ENCODE measurements around the gene GDNF. TPM values are rescaled to one million over a fixed set of nuclear protein-coding genes. Genes with fewer than 3 reads are reported as not detected.

GDNF gene
- total RNA-seq, 1 donor from 2014 or later: not detected

GRCh38 chr5:37847978-37848425, 8.2 kb upstream of the GDNF start:
- intact Hi-C loops (cut with micrococcal nuclease): no loop called here

GRCh38 chr5:37846786-37847310, 7.0 kb upstream of the GDNF start:
- intact Hi-C loops (cut with micrococcal nuclease): no loop called here

- intact Hi-C loops (cut with micrococcal nuclease): no loop called here
These were observed 4.2 kb upstream of the GDNF start for GRCh38 chr5:37844009-37844408.

- intact Hi-C loops (cut with micrococcal nuclease): no loop called here
These were observed 2.2 kb upstream of the GDNF start for GRCh38 chr5:37842048-37842447.

- intact Hi-C loops (cut with micrococcal nuclease): no loop called here
These were observed 1.4 kb upstream of the GDNF start for GRCh38 chr5:37841203-37841602.

- intact Hi-C loops (cut with micrococcal nuclease): no loop called here
These were observed 503 bp upstream of the GDNF start for GRCh38 chr5:37840053-37841034.

GRCh38 chr5:37838933-37839341, 904 bp downstream of the GDNF start:
- intact Hi-C loops (cut with micrococcal nuclease): loop anchor here (5.0 kb wide), 1 partner anchor 117 kb away; no protein-coding TSS in a partner anchor

- intact Hi-C loops (cut with micrococcal nuclease): loop anchor here (5.0 kb wide), 1 partner anchor 116 kb away; no protein-coding TSS in a partner anchor
These were observed 1.5 kb downstream of the GDNF start for GRCh38 chr5:37838152-37838932.

- intact Hi-C loops (cut with micrococcal nuclease): loop anchor here (1.0 to 5.0 kb wide), 2 partner anchors 115 to 356 kb away; no protein-coding TSS in a partner anchor
These were observed 2.3 kb downstream of the GDNF start for GRCh38 chr5:37837414-37838032.

- intact Hi-C loops (cut with micrococcal nuclease): loop anchor here (1.0 to 5.0 kb wide), 3 partner anchors 115 to 424 kb away; no protein-coding TSS in a partner anchor
These were observed 3.0 kb downstream of the GDNF start for GRCh38 chr5:37836592-37837413.

- intact Hi-C loops (cut with micrococcal nuclease): loop anchor here (1.0 to 5.0 kb wide), 2 partner anchors 114 to 423 kb away; no protein-coding TSS in a partner anchor
These were observed 3.6 kb downstream of the GDNF start for GRCh38 chr5:37836235-37836591.

GRCh38 chr5:37835380-37835973, 4.4 kb downstream of the GDNF start:
- intact Hi-C loops (cut with micrococcal nuclease): loop anchor here (5.0 kb wide), 1 partner anchor 113 kb away; no protein-coding TSS in a partner anchor

GRCh38 chr5:37834542-37835379, 5.1 kb downstream of the GDNF start:
- intact Hi-C loops (cut with micrococcal nuclease): loop anchor here (5.0 kb wide), 1 partner anchor 112 kb away; no protein-coding TSS in a partner anchor

- intact Hi-C loops (cut with micrococcal nuclease): no loop called here
These were observed 5.9 kb downstream of the GDNF start for GRCh38 chr5:37833990-37834389.

GRCh38 chr5:37831821-37832534, 7.9 kb downstream of the GDNF start:
- intact Hi-C loops (cut with micrococcal nuclease): no loop called here

GRCh38 chr5:37830348-37830747, 9.5 kb downstream of the GDNF start:
- intact Hi-C loops (cut with micrococcal nuclease): no loop called here

- intact Hi-C loops (cut with micrococcal nuclease): no loop called here
These were observed 14.4 kb downstream of the GDNF start for GRCh38 chr5:37825334-37825915.

All from T-helper 1 cell treated with Interleukin-12 subunit alpha and Interleukin-12 subunit beta and Interleukin-4 antibody, amounts not matched to agents 30 ng/mL and 1 ng/mL, for 36 hours (primary cell).